Neural cell (in vitro differentiated cells): ENCODE results near the gene SKI.

ENCODE experiments used
- CTCF ChIP-seq: fragments of 450-650 bp; IDR thresholded peaks from 2 replicates; pipeline ENCODE4 v1.5.1; 2014; ENCODE audit warnings: antibody characterized with exemption, mild to moderate bottlenecking, moderate library complexity; ENCODE audit not compliant: poor library complexity, severe bottlenecking
- EP300 ChIP-seq: fragments of 450-650 bp; conservative IDR thresholded peaks from 2 replicates; pipeline ENCODE4 v1.6.1; 2014; ENCODE audit warnings: antibody characterized with exemption, mild to moderate bottlenecking, moderate library complexity; ENCODE audit not compliant: poor library complexity, severe bottlenecking
- EZH2 ChIP-seq: fragments of 200-600, 300-800 bp; shearing (Covaris generic), sonication (generic); IDR thresholded peaks from 2 replicates; pipeline ENCODE4 v1.6.1; 2014; ENCODE audit warnings: antibody characterized with exemption, low read length, borderline replicate concordance, mild to moderate bottlenecking; ENCODE audit not compliant: insufficient read depth, poor library complexity, severe bottlenecking
- POLR2AphosphoS5 ChIP-seq: IDR thresholded peaks from 2 replicates; pipeline ENCODE4 v1.6.1; 2012
- RAD21 ChIP-seq: fragments of 450-650 bp; conservative IDR thresholded peaks from 2 replicates; pipeline ENCODE4 v1.6.1; 2014; ENCODE audit warnings: antibody characterized with exemption, mild to moderate bottlenecking, moderate library complexity
- TAF1 ChIP-seq: IDR thresholded peaks from 2 replicates; pipeline ENCODE4 v1.6.1; 2012; ENCODE audit warnings: low read depth

GRCh38 chr1:2273401-2274090 is 45.4 kb downstream of the SKI start:
- TF ChIP-seq CTCF = no peak
- TF ChIP-seq POLR2AphosphoS5 = no peak
- no peak for TF ChIP-seq EP300
- TF ChIP-seq EZH2 = no peak
- no peak for TF ChIP-seq RAD21
- TF ChIP-seq TAF1 = no peak
